GM23248 (cell line): ENCODE results near the gene AMPD1. TPM values are rescaled to one million over a fixed set of nuclear protein-coding genes. Genes with fewer than 3 reads are reported as not detected.

Source experiments
- DNase-seq: peaks from one replicate; pipeline ENCODE4 v3.0.0-alpha.2; 2015
- H2AFZ ChIP-seq: fragments of 200-600 bp; sonication (generic); 2 replicates; pipeline ENCODE4 v1.6.1; 2016; ENCODE audit warnings: antibody characterized with exemption
- H3F3A ChIP-seq: fragments of 200-600 bp; sonication (generic); 2 replicates; pipeline ENCODE4 v1.6.1; 2016; ENCODE audit warnings: mild to moderate bottlenecking, antibody characterized with exemption, mixed run types; ENCODE audit not compliant: insufficient read depth
- H3K27ac ChIP-seq: fragments of 200-600 bp; sonication (generic); 2 replicates; pipeline ENCODE4 v1.5.1; 2016; ENCODE audit warnings: mild to moderate bottlenecking
- H3K27me3 ChIP-seq: fragments of 200-600 bp; sonication (generic); replicated peaks from 2 replicates; pipeline ENCODE4 v1.6.1; 2016; ENCODE audit warnings: mild to moderate bottlenecking; ENCODE audit not compliant: insufficient read depth
- H3K36me3 ChIP-seq: fragments of 200-600 bp; sonication (generic); 2 replicates; pipeline ENCODE4 v1.6.1; 2016; ENCODE audit warnings: low read depth, mild to moderate bottlenecking
- H3K4me1 ChIP-seq: fragments of 200-600 bp; sonication (generic); 2 replicates; pipeline ENCODE4 v1.6.1; 2016; ENCODE audit warnings: mild to moderate bottlenecking; ENCODE audit not compliant: insufficient read depth
- H3K4me2 ChIP-seq: fragments of 200-600 bp; sonication (generic); one replicate; pipeline ENCODE4 v1.6.1; 2016; ENCODE audit warnings: mild to moderate bottlenecking; ENCODE audit not compliant: unreplicated experiment
- H3K4me3 ChIP-seq: fragments of 200-600 bp; sonication (generic); 2 replicates; pipeline ENCODE4 v1.5.1; 2016; ENCODE audit warnings: mild to moderate bottlenecking
- H3K79me2 ChIP-seq: fragments of 200-600 bp; sonication (generic); 2 replicates; pipeline ENCODE4 v1.6.1; 2016; ENCODE audit warnings: mild to moderate bottlenecking; ENCODE audit not compliant: insufficient read depth
- H3K9ac ChIP-seq: fragments of 200-600 bp; sonication (generic); 2 replicates; pipeline ENCODE4 v1.6.1; 2016; ENCODE audit warnings: mild to moderate bottlenecking
- H3K9me2 ChIP-seq: fragments of 200-600 bp; sonication (generic); 2 replicates; pipeline ENCODE4 v1.6.1; 2016; ENCODE audit warnings: mixed run types, mild to moderate bottlenecking, moderate library complexity; ENCODE audit not compliant: insufficient read depth
- H3K9me3 ChIP-seq: fragments of 200-600 bp; sonication (generic); one replicate; pipeline ENCODE4 v1.6.1; 2017; ENCODE audit warnings: low read depth
- H4K20me1 ChIP-seq: fragments of 200-600 bp; sonication (generic); 2 replicates; pipeline ENCODE4 v1.6.0; 2016; ENCODE audit not compliant: insufficient read depth
- EZH2 ChIP-seq: fragments of 200-600 bp; sonication (generic); IDR thresholded peaks from 2 replicates; pipeline ENCODE4 v1.6.1; 2018; ENCODE audit warnings: antibody characterized with exemption, mild to moderate bottlenecking; ENCODE audit not compliant: insufficient read depth, poor library complexity, severe bottlenecking
- EZH2phosphoT487 ChIP-seq: fragments of 200-600 bp; sonication (generic); IDR thresholded peaks from 2 replicates; pipeline ENCODE4 v1.6.1; 2018; ENCODE audit warnings: antibody characterized with exemption, moderate library complexity, mild to moderate bottlenecking, low read depth; ENCODE audit not compliant: insufficient read depth
- WGBS, 2 experiments: methylation state at CpG; one replicate each; pipeline ENCODE4 v1.1.6; 2015 to 2017; ENCODE audit warnings: low lambda C conversion rate in 2 of 2, low coverage in 1 of 2; ENCODE audit errors: missing lambda C conversion rate in 2 of 2; 5-methylcytosine and 5-hydroxymethylcytosine counted together
- in situ Hi-C: fragments of 300-500 bp; cut with MboI; formaldehyde crosslinking; loops from 2 replicates; pipeline ENCODE4 v1.15.0; 2020
- polyA plus RNA-seq: library from polyadenylated mRNA; unstranded; fragments of >200 nt; fragmentation: Nextera tagmentation; extraction: Ambion mirVana; gene quantifications from 2 replicates; pipeline ENCODE4 v1.2.1, GENCODE V29; 2016
- total RNA-seq: library from RNA; depleted of rRNA; stranded (reverse); fragments of >200 nt; shearing (Covaris generic); gene quantifications from 2 replicates; pipeline ENCODE4 v1.2.3, GENCODE V29; 2014

AMPD1 gene
- total and polyA plus RNA-seq, 2 experiments from 2014 or later: not detected

DNA sequence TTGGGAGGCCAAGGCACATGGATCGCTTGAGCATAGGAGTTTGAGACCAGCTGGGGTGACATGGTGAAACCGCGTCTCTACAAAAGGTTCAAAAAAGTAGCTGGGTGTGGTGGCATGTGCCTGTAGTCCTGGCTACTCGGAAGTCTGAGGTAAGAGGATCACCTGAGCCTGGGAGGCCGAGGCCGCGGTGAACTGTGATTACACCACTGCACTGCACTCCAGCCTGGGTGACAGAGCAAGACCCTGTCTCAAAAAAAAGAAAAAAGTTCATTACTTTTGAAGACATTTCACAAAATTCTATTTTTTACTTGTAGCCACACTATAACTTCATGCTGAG lies 23.4 kb downstream of the AMPD1 start:
- peaks cover 15% of the 10 kb centered on the region; the same call in 1 of the 2 replicates for H3K4me1 ChIP-seq
- H3K36me3 ChIP-seq: no peaks in the 10 kb centered on the region
- H3K27me3 ChIP-seq: 0 out of 2 replicates have a peak, but pooled peaks cover 1% of the 10 kb centered on the region
- H3K27ac ChIP-seq: no peak overlapping the region
- no peak overlapping the region for H3K4me3 ChIP-seq
- H3K4me2 ChIP-seq: no peak overlapping the region
- H3K79me2 ChIP-seq: peaks cover 22% of the 10 kb centered on the region
- H3K9ac ChIP-seq: no peak overlapping the region
- DNase-seq: no peak
- no peak overlapping the region for H2AFZ ChIP-seq
- H3K9me2 ChIP-seq: no peaks in the 10 kb centered on the region
- H3F3A ChIP-seq: peaks cover 14% of the 10 kb centered on the region; the same call in 1 of the 2 replicates
- TF ChIP-seq EZH2 (no peak), EZH2phosphoT487 (no peak)
- in situ Hi-C loops: no loop called here
- WGBS, 2 experiments: 71 to 80% methylated on average over 7 of the region's 7 CpGs
- H4K20me1 ChIP-seq: no peaks in the 10 kb centered on the region
- H3K9me3 ChIP-seq: no peaks in the 10 kb centered on the region

DNA sequence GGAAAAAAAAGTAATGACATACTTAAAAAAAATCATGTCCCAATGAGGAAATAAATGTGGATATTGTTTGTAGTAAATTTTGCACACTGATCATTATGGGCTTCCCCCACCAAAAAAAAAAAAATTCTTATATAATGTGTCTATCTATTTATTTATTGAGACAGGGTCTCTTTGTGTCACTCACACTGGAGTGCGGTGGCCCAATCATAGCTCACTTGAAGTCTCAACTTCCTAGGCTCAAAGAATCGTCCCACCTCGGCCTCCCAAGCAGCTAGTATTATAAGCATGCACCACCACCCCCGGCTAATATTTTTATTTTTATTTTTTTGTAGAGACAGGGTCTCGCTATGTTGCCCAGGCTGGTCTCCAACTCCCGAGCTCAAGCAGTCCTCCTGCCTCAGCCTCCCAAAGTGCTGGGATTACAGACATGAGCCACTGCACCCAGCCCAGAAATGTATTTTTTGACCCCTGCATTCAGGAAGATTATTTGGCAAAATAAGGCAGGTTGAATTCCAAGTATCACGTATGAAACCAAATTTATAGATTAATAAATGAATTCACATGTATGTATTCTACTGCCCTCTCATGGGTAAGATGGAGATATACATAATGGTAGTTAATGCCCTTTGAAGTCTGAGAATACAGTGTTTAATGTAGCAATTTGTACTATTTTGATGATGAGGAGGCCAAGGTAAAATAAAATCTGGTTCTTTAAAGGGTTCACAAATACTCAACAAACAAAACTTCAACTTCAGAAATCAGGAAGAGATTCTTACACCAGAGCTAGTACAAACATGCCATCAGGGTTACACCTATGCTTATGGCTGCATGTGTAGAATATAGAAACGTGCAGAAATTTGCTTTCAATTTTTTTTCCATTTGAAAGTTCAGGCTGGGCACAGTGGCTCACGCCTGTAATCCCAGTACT lies 24.1 kb downstream of the AMPD1 start:
- Histone ChIP-seq H3K27ac (peak overlapping the region; percentile 98), H3K4me3 (peak overlapping the region; percentile 46), H3K9me3 (no peaks in the 10 kb centered on the region), H4K20me1 (no peaks in the 10 kb centered on the region), H3K4me2 (peak overlapping the region; percentile 49), H3K9me2 (no peaks in the 10 kb centered on the region), H3F3A (peaks cover 14% of the 10 kb centered on the region; the same call in 1 of the 2 replicates), H3K27me3 (no peaks in the 10 kb centered on the region), H3K79me2 (peaks cover 23% of the 10 kb centered on the region), H3K36me3 (no peaks in the 10 kb centered on the region), H3K9ac (peak overlapping the region; percentile 94), H2AFZ (no peak overlapping the region), H3K4me1 (peaks cover 15% of the 10 kb centered on the region; the same call in 1 of the 2 replicates)
- in situ Hi-C loops: no loop called here
- peak; percentile 61 for DNase-seq
- no peak for TF ChIP-seq EZH2
- TF ChIP-seq EZH2phosphoT487: no peak
- 50 to 51% methylated on average over 9 of the region's 9 CpGs for WGBS, 2 experiments

DNA sequence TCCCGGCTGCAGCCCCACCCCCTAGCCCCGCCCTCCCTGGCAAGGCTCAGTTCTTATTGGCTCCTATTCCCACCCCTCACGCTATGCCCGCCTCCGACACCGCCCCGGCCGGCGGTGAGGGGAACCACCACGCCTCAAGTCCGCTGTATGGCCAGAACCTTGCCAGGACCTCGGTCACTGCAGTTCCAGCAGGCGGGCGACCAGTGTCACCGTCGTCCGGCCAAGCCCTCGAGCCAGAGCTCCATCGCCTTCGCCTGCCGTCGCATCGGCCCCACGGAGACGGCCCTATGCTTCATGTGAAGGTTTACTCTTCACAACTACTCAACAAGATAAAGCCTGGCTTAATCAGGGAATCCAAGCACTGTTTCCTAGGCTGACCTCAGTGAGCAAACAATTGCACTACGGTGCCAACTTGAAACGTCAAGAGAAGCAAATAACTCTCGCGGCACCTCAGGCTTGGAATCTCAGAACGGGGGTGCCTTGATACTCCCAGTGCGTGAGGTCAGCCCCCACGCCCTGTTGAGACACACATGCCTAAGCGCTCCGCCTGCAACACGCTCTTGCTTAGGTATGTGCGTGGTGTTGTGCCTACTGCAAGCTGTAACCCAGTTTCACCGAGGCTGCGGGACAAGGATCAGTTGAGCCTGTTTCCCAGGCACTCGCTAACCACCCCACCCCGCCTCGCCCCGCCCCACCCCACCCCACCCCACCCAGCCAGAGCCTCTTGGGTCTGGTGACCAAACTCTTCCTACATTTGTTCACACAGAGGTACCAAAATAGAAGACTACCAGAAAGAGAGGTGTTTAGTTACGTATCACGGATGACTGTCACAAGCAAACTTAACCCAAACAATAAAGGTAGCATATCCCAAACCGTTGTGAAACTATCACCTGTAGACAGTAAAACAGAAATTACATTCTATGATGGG lies 25.0 kb downstream of the AMPD1 start:
- 4 to 6% methylated on average over 40 to 45 of the region's 45 CpGs for WGBS, 2 experiments
- Histone ChIP-seq H3K79me2 (peaks cover 32% of the 10 kb centered on the region), H3K27me3 (no peaks in the 10 kb centered on the region), H3K9ac (peak overlapping the region; percentile 94), H2AFZ (peak overlapping the region; percentile 87), H3K36me3 (no peaks in the 10 kb centered on the region), H3K4me1 (peaks cover 15% of the 10 kb centered on the region; the same call in 1 of the 2 replicates), H3K27ac (peak overlapping the region; percentile 98), H3K9me2 (no peaks in the 10 kb centered on the region), H3K4me2 (peak overlapping the region; percentile 98), H3K4me3 (peak overlapping the region; percentile 88), H4K20me1 (no peaks in the 10 kb centered on the region), H3F3A (peaks cover 14% of the 10 kb centered on the region; the same call in 1 of the 2 replicates), H3K9me3 (no peaks in the 10 kb centered on the region)
- in situ Hi-C loops: no loop called here
- peak; percentile 99 for DNase-seq
- TF ChIP-seq EZH2phosphoT487: no peak
- no peak for TF ChIP-seq EZH2

DNA sequence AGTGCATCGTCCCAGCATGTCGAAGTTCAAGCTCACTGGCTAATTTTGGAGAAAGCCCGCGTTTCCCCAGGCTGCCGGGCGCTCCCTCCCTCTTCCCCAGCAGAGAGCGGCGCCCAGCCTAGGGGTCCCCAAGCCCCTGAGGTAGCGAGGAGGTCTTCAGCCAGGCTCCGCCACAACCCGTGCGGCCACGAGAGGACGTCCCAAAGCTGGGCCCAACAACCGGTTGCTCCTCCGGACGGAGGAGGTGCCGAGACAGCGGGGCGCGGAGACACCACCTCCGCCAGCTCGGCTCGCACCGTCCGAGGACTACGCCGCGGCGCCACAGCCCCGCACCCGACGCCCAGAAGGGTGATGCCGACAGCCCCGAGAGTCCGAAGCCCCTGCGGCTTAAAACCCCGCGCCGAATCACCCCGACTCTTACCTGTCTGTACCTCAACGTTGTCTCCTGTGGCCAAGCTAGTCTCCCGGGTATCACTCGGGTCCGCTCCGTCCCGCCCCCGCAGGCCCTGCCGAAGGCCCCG lies 25.7 kb downstream of the AMPD1 start, which contains the start of gene DENND2C:
Gene DENND2C (minus strand): TSS at position 488 of the 521 bp plus-strand sequence. CDS start 44,065 bp downstream, outside the sequence.
- H2AFZ ChIP-seq: peak within 1 kb of the TSS; percentile 87
- no peaks in the 10 kb centered on the region for H3K36me3 ChIP-seq
- WGBS, 2 experiments: 1% methylated on average over 37 to 40 of the region's 50 CpGs
- H4K20me1 ChIP-seq: no peaks in the 10 kb centered on the region
- in situ Hi-C loops: no loop called here
- H3K9ac ChIP-seq: peak within 1 kb of the TSS; percentile 94
- H3K27ac ChIP-seq: peak within 1 kb of the TSS; percentile 98
- H3K4me2 ChIP-seq: peak within 1 kb of the TSS; percentile 98
- peaks cover 38% of the 10 kb centered on the region for H3K79me2 ChIP-seq
- peaks cover 14% of the 10 kb centered on the region; the same call in 1 of the 2 replicates for H3F3A ChIP-seq
- H3K9me3 ChIP-seq: no peaks in the 10 kb centered on the region
- DNase-seq: no peak
- H3K27me3 ChIP-seq: no peaks in the 10 kb centered on the region
- H3K4me1 ChIP-seq: peaks cover 15% of the 10 kb centered on the region; the same call in 1 of the 2 replicates
- no peaks in the 10 kb centered on the region for H3K9me2 ChIP-seq
- H3K4me3 ChIP-seq: peak within 1 kb of the TSS; percentile 88
- TF ChIP-seq EZH2phosphoT487: no peak
- no peak for TF ChIP-seq EZH2
